Omental fat pad (tissue), 4 donors: ENCODE results near the gene SHROOM2. TPM values are rescaled to one million over a fixed set of nuclear protein-coding genes. Genes with fewer than 3 reads are reported as not detected.

ENCODE experiments used
- ATAC-seq: fragments of 150-250 bp; one replicate; pipeline ENCODE4 v1.9.1; 2016; ENCODE audit warnings: mild to moderate bottlenecking, moderate library complexity; ENCODE audit not compliant: low FRiP score
- DNase-seq: peaks from one replicate; pipeline ENCODE4 v3.0.0-alpha.2; 2019; ENCODE audit warnings: low spot score
- total RNA-seq, 4 donors: library from RNA; depleted of rRNA; stranded (reverse); fragments of >200 nt; gene quantifications; one replicate each; pipeline ENCODE4 v1.1.0, GENCODE V29; 2016
- TF ChIP-seq, protein P1 (sequence below), 3 donors: fragments of 450-650 bp; IDR thresholded peaks; one replicate each; pipeline ENCODE4 v1.5.1; 2016 to 2017; ENCODE audit warnings: antibody characterized with exemption in 3 of 3, mild to moderate bottlenecking in 3 of 3, moderate library complexity in 2 of 3

Gene SHROOM2
- total RNA-seq, 4 donors from 2014 or later: 0.88 to 2.4 (median 2.1) TPM

DNA sequence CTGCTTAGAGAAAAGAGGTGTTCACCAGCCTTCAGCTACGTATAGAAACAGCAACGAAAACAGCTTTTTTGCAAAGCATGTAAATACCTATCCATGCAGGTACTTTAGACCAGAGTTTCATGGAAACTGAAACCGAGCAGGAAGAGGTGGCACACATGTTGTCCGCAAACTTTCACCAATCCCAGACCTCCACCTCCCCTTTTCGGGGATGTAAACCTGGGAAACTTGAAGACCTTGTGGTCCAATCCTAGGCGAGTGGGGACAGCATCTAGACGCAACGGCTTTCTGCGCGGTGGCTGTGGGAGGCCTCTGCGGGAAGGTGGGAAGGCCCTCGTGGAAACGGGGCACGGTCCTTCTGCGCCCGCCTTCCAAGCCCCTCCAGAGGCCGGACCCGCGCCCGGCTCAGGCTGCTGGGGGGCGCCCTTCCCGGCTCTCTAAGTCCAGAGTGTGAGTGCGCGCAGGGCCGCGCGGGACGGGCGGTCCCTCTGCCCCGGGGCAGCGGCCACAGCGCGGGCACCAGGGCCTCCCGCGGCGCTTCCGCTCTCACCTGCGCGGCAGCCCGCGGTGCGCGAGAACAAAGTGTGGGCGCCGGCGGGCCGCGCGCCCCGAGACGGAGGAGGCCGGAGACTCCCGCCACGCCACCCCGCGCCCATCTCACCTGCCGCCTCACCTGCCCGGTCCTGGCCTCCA lies 830 bp upstream of the SHROOM2 start:
- TF ChIP-seq, protein P1, sequence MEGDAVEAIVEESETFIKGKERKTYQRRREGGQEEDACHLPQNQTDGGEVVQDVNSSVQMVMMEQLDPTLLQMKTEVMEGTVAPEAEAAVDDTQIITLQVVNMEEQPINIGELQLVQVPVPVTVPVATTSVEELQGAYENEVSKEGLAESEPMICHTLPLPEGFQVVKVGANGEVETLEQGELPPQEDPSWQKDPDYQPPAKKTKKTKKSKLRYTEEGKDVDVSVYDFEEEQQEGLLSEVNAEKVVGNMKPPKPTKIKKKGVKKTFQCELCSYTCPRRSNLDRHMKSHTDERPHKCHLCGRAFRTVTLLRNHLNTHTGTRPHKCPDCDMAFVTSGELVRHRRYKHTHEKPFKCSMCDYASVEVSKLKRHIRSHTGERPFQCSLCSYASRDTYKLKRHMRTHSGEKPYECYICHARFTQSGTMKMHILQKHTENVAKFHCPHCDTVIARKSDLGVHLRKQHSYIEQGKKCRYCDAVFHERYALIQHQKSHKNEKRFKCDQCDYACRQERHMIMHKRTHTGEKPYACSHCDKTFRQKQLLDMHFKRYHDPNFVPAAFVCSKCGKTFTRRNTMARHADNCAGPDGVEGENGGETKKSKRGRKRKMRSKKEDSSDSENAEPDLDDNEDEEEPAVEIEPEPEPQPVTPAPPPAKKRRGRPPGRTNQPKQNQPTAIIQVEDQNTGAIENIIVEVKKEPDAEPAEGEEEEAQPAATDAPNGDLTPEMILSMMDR (IDR thresholded peaks at IDR 0.05): no peak
- no peak for ATAC-seq
- DNase-seq: no peak

DNA sequence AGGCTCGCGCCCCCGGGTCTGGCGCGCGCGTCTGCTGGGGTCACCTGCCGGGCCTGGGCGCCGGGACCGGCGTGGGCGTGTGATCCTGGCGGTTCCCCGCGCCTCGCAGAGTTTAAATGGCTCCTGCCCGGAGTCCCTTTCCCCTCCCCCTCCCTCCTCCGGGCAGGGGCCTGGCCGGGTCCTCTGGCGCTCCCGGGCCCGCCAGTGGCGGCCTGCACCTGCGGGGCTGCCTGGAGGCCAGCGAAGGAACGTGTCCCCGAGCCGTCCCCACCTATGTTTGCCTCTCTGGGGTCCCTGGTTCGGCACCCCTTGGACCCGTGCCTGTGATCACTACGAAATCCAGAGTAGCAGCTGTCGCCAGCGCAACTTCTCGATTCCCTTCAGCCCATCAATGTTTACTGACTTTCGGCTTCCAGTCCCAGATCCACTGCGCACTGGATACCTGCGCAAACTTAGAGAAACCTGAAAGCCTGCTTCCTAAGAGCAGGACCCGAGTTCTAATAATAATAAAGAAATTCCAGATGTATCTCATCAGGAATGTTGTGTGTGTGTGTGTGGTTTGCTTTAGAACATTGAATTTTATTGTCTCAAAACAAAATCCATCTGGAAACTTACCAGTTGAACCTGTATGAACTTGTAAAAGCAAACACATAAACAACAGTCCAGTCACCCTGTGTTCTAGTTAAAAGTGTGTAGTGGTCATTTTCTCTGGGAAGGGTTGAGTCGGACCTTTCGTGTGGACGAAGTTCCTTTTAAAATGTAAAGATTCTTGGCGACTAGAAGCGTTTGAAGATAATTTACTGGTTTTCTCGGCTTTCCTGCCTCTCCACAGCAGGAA lies 788 bp downstream of the SHROOM2 start:
- DNase-seq (no peak), ATAC-seq (no peak)
- TF ChIP-seq, protein P1 (IDR thresholded peaks at IDR 0.05): no peak

DNA sequence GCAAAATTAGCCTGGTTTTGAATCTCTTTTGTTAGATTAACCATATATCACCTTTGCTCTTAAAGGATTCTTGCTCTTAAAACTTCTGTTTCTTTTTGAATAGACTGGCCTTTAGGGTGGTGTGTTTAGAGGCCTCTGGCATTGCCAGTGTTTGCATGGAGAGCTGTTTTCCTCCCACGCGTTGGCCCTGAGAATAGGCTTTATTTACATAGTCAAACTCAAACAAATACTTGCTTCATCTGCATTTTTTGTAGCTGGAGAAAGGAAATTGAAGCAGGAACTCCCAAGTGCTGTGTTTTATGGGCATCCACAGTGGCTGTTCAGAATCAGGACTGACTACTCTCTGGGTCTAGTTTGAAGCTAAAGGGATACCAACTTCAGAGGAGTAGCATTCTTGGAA lies 2.7 kb downstream of the SHROOM2 start:
- ATAC-seq (no peak), DNase-seq (no peak)
- TF ChIP-seq, protein P1 (IDR thresholded peaks at IDR 0.05): no peak

DNA sequence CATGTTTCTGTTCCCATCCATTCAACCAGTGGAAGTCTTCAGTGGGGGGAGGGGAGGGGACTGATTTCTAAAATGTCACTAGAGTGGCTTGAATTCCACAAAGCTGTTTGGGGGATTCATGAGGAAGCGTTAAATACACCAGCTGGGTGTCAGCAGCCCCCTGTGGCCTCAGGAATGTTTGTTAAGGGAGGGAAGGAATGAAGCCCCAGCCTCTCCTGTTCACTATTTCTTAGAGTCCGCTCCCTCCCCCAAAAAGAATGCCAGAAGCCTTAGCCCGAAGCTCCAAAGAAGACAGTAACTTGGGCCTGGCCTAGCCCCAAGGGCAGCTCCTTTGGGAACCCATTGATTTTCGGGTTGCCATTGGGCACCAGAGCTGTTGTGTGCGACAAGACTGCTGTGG lies 3.3 kb downstream of the SHROOM2 start:
- TF ChIP-seq, protein P1 (IDR thresholded peaks at IDR 0.05): no peak
- ATAC-seq (no peak), DNase-seq (no peak)

DNA sequence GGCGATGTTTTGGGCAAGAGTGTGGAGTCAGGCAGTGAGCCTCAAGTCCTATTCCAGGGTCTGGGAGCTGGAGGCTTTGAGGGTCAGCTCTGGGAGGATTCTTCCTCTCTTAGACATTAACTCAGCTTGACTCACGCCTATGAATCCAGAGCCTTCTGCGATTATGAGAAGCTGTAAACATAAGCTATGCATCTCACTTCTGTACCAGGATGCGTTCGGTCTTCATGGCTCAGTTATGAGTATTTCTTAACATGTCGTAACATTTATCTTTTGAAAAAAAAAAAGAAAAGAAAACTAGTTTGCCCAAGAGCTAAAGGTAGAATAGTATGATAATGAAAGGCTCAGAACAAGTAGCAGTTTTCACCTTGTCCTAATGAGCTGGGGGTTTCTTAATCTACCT lies 4.6 kb downstream of the SHROOM2 start:
- TF ChIP-seq, protein P1 (IDR thresholded peaks at IDR 0.05): no peak
- no peak for ATAC-seq
- no peak for DNase-seq

DNA sequence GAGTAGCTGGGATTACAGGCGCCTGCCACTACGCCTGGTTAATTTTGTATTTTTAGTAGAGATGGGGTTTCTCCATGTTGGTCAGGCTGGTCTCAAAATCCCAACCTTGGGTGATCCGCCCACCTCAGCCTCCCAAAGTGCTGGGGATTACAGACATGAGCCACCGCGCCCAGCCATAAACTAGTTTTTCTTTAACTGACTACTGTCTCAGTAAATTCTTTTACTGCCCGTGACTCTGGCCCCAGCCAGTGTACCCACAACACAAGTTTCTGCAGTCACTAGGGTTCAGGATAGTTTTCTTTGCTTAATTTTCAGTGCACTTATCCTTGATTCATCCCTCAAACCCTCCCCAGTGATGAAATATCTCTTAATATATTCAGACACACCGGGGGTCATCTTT lies 8.3 kb downstream of the SHROOM2 start:
- no peak for ATAC-seq

More for the DNA sequence above, 8.3 kb downstream of the SHROOM2 start:
- no peak for DNase-seq
- TF ChIP-seq, protein P1 (IDR thresholded peaks at IDR 0.05): no peak
